Gastroesophageal sphincter (tissue), 4 donors: Measurements from ENCODE around the gene TRIM38. TPM values are rescaled to one million over a fixed set of nuclear protein-coding genes. Genes with fewer than 3 reads are reported as not detected.
A peak's percentile ranks its signal among the peaks of the same experiment; 100 is the strongest.

Source experiments
- ATAC-seq: fragments of 150-250 bp; one replicate; pipeline ENCODE4 v1.9.1; 2016; ENCODE audit warnings: mild to moderate bottlenecking, moderate library complexity
- H3K27ac ChIP-seq, 4 donors: fragments of 200-600 bp; sonication (generic) in 3 of 4; 1 replicate in 3 of 4; 2 replicates in 1 of 4; pipeline ENCODE4 v1.5.1; 2016 to 2019
- H3K27me3 ChIP-seq: fragments of 200-600 bp; sonication (generic); one replicate; pipeline ENCODE4 v1.5.1; 2019
- H3K36me3 ChIP-seq, 2 donors: fragments of 200-600 bp; sonication (generic); one replicate each; pipeline ENCODE4 v1.5.1; 2019; ENCODE audit warnings: control low read depth in 1 of 2
- H3K4me1 ChIP-seq, 3 donors: fragments of 200-600 bp; sonication (generic); 1 replicate in 2 of 3; 2 replicates in 1 of 3; pipeline ENCODE4 v1.5.1; 2016 to 2019; ENCODE audit warnings: control low read depth in 2 of 3
- H3K4me3 ChIP-seq, 2 donors: fragments of 200-600 bp; sonication (generic); one replicate each; pipeline ENCODE4 v1.5.1; 2019; ENCODE audit warnings: mild to moderate bottlenecking in 1 of 2, moderate library complexity in 1 of 2
- H3K9me3 ChIP-seq, 3 donors: fragments of 200-600 bp; sonication (generic); one replicate each; pipeline ENCODE4 v1.5.1; 2017 to 2019; ENCODE audit warnings: control low read depth in 2 of 3
- EP300 ChIP-seq: sonication (generic); formaldehyde crosslinking; IDR thresholded peaks from one replicate; pipeline ENCODE4 v1.6.1; 2017; ENCODE audit warnings: antibody characterized with exemption, mild to moderate bottlenecking
- POLR2A ChIP-seq, 2 donors: fragments of 450-650 bp; IDR thresholded peaks; one replicate each; pipeline ENCODE4 v1.6.1; 2017; ENCODE audit warnings: antibody characterized with exemption in 2 of 2, mild to moderate bottlenecking in 2 of 2, moderate library complexity in 1 of 2
- POLR2AphosphoS5 ChIP-seq: sonication (generic); formaldehyde crosslinking; IDR thresholded peaks from one replicate; pipeline ENCODE4 v1.6.1; 2017; ENCODE audit warnings: antibody characterized with exemption
- WGBS, 2 donors: methylation state at CpG; one replicate each; pipeline ENCODE4 v1.1.5; 2018; ENCODE audit warnings: low coverage in 1 of 2; 5-methylcytosine and 5-hydroxymethylcytosine counted together
- total RNA-seq, 4 donors: library from RNA; depleted of rRNA; stranded (reverse); fragments of >200 nt; gene quantifications; one replicate each; pipeline ENCODE4 v1.1.0, GENCODE V29; 2016
- TF ChIP-seq, protein P1 (sequence below), 4 experiments: fragments of 200-600 bp in 2 of 4; fragments of 450-650 bp in 2 of 4; sonication (generic) in 1 of 4; IDR thresholded peaks; one replicate each; pipeline ENCODE4 v1.5.1; 2017 to 2019; ENCODE audit warnings: antibody characterized with exemption in 4 of 4, mild to moderate bottlenecking in 2 of 4, moderate library complexity in 2 of 4

TRIM38 gene
- total RNA-seq, 4 donors from 2014 or later = 6.1 to 10.4 (median 8.2) TPM

DNA sequence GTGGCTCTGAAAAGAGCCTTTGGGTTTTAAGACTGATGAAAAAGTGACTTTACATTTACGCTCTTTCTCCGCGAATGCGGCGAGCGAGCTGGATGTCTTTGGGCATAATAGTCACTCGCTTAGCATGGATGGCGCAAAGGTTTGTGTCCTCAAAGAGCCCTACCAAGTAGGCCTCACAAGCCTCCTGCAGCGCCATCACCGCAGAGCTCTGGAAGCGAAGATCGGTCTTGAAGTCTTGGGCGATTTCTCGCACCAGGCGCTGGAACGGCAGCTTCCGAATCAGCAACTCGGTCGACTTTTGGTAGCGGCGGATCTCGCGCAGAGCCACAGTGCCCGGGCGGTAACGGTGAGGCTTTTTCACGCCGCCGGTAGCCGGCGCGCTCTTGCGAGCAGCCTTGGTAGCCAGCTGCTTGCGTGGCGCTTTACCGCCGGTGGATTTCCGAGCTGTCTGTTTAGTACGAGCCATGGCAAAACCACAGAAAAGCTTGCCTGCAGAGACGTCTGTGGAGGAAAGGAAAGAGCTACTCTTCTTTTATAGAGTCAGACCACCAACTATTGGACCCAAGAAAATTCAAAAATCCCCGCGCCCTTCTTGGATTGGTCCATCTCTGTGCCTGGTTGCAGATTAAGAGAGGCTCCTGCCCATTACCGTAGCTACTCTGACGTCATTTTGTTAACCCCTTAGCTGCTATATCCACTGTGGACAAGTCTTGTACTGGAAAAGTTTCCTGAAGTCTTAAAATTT, 69.2 kb downstream of the TRIM38 start:
- Histone ChIP-seq H3K4me1 (peaks cover 5 to 32% (median 9%) of the 10 kb centered on the region in 3 donors), H3K9me3 (no peaks in the 10 kb centered on the region), H3K4me3 (peak overlapping the region; percentile 59 to 65), H3K27ac (peak overlapping the region; percentile 89 to 96 (median 92)), H3K27me3 (no peaks in the 10 kb centered on the region), H3K36me3 (no peaks in the 10 kb centered on the region)
- 2 to 4% methylated on average over 12 to 25 of the region's 44 CpGs for WGBS, 2 donors
- TF ChIP-seq POLR2A (IDR thresholded peaks at IDR 0.05) (no peak), EP300 (no peak), POLR2AphosphoS5 (peak; percentile 38)
- TF ChIP-seq, protein P1, sequence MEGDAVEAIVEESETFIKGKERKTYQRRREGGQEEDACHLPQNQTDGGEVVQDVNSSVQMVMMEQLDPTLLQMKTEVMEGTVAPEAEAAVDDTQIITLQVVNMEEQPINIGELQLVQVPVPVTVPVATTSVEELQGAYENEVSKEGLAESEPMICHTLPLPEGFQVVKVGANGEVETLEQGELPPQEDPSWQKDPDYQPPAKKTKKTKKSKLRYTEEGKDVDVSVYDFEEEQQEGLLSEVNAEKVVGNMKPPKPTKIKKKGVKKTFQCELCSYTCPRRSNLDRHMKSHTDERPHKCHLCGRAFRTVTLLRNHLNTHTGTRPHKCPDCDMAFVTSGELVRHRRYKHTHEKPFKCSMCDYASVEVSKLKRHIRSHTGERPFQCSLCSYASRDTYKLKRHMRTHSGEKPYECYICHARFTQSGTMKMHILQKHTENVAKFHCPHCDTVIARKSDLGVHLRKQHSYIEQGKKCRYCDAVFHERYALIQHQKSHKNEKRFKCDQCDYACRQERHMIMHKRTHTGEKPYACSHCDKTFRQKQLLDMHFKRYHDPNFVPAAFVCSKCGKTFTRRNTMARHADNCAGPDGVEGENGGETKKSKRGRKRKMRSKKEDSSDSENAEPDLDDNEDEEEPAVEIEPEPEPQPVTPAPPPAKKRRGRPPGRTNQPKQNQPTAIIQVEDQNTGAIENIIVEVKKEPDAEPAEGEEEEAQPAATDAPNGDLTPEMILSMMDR (IDR thresholded peaks at IDR 0.05) = peak in 2 of 4 experiments; percentile 13 to 37
- peak; percentile 77 for ATAC-seq

DNA sequence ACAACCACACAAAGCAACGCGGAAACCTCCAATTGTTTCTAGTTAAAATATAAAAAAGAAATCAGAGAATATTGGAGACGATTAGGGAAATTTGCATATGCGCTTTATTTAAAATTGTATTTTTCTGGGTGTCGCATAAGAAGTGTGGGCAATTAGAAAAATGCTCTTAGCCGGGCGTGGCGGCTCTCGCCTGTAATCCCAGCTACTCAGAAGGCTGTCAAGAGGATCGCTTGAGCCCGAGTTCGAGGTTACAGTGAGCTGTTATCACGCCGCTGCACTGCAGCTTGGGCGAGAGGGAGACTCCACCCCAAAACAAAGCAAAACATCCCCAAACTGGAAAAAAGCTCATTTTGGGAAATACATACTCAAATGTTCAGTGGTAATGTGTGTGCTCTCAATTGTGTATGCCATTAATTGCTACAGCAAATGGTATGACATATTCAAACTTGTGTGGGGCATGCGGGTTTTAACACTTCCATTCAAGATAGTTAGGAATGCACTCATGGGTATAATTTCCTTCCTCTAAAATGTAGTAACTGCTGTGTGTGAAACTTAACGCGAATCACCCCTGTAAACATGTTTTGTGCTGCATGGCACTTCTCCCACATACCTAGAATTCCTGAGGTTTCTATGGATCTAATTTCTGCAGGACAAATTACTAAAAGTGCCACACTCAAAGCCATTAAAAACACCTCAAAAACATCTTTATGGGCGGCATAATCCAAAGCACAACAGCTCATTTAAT, 69.9 kb downstream of the TRIM38 start:
- Histone ChIP-seq H3K4me3 (peak overlapping the region; percentile 59 to 65), H3K36me3 (no peaks in the 10 kb centered on the region), H3K27ac (peak overlapping the region; percentile 89 to 96 (median 92)), H3K27me3 (no peaks in the 10 kb centered on the region), H3K9me3 (no peaks in the 10 kb centered on the region), H3K4me1 (peaks cover 5 to 31% (median 9%) of the 10 kb centered on the region in 3 donors)
- TF ChIP-seq POLR2AphosphoS5 = no peak
- TF ChIP-seq, protein P1 (IDR thresholded peaks at IDR 0.05) = no peak
- peak; percentile 13 for ATAC-seq
- 0 to 2% methylated on average over 14 to 19 of the region's 19 CpGs for WGBS, 2 donors

DNA sequence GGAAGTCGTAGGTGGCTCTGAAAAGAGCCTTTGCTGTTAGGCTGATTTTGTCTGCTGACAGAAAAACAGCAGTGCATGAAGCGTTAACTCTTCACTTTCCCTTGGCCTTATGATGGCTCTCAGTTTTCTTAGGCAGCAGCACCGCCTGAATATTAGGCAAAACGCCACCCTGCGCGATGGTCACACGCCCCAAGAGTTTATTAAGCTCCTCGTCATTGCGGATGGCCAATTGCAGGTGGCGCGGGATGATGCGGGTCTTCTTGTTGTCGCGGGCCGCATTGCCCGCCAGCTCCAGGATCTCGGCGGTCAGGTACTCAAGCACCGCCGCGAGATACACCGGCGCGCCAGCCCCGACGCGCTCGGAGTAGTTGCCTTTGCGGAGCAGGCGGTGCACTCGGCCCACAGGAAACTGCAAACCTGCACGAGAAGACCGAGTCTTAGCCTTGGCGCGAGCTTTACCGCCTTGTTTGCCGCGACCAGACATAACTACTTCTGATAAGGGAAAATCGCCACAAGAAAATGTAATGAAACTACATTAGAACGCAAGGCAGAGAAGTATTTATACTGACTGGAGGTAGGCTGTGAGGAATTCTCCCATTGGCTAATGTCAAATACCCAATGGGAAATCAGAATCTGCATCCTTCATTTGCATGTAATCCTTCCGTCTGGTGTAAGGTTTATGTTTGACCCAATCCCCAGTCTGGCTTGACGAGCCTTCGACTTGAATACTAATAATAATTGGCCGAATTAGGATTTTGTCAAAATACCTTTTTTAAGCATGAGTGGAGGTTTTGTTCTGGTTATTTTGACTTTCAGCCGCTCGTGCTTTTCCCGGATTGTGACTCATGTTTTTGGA, 70.7 kb downstream of the TRIM38 start:
- WGBS, 2 donors = 1 to 2% methylated on average over 12 to 22 of the region's 47 CpGs
- Histone ChIP-seq H3K4me3 (peak overlapping the region; percentile 59 to 65), H3K9me3 (no peaks in the 10 kb centered on the region), H3K27me3 (no peaks in the 10 kb centered on the region), H3K36me3 (no peaks in the 10 kb centered on the region), H3K4me1 (peaks cover 3 to 27% (median 9%) of the 10 kb centered on the region in 3 donors), H3K27ac (peak overlapping the region; percentile 89 to 96 (median 92))
- TF ChIP-seq POLR2AphosphoS5 = peak; percentile 93
- TF ChIP-seq POLR2A (IDR thresholded peaks at IDR 0.05) = peak; percentile 90 to 91
- TF ChIP-seq, protein P1 (IDR thresholded peaks at IDR 0.05) = no peak
- ATAC-seq = peak; percentile 91

DNA sequence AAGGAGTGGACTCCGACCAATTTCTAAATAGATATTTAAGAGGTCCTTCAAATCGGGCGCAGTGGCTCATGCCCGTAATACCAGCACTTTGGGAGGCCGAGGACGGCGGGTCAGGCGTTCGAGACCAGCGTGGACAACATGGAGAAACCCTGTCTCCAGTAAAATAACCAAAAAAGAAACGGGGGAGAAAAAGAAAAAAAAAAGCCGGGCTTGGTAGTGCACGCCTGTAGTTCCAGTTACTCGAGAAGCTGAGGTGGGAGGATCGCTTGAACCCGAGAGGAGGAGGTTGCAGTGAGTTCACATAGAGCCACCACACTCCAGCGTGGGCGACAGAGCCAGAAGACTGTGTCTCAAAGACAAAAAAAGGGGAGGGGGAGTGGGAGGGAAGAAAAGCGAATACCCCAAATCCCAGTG, 71.3 kb downstream of the TRIM38 start:
- no peaks in the 10 kb centered on the region for H3K36me3 ChIP-seq
- peak overlapping the region; percentile 89 to 96 (median 92) for H3K27ac ChIP-seq
- WGBS, 2 donors = 2 to 8% methylated on average over 7 to 19 of the region's 19 CpGs
- H3K4me1 ChIP-seq = peaks cover 3 to 27% (median 9%) of the 10 kb centered on the region in 3 donors
- no peak for TF ChIP-seq POLR2AphosphoS5
- TF ChIP-seq EP300 = no peak
- no peak for TF ChIP-seq POLR2A (IDR thresholded peaks at IDR 0.05)
- TF ChIP-seq, protein P1 (IDR thresholded peaks at IDR 0.05) = no peak
- no peaks in the 10 kb centered on the region for H3K9me3 ChIP-seq
- peak; percentile 56 for ATAC-seq
- peak overlapping the region; percentile 59 to 65 for H3K4me3 ChIP-seq
- H3K27me3 ChIP-seq = no peaks in the 10 kb centered on the region
